ENCODE results near the gene KRTAP26-1. TPM values are rescaled to one million over a fixed set of nuclear protein-coding genes. Genes with fewer than 3 reads are reported as not detected.
A peak's percentile ranks its signal among the peaks of the same experiment; 100 is the strongest.

The KRTAP26-1 gene
- total and polyA plus RNA-seq, 2 experiments from 2014 or later, result not detected

DNA sequence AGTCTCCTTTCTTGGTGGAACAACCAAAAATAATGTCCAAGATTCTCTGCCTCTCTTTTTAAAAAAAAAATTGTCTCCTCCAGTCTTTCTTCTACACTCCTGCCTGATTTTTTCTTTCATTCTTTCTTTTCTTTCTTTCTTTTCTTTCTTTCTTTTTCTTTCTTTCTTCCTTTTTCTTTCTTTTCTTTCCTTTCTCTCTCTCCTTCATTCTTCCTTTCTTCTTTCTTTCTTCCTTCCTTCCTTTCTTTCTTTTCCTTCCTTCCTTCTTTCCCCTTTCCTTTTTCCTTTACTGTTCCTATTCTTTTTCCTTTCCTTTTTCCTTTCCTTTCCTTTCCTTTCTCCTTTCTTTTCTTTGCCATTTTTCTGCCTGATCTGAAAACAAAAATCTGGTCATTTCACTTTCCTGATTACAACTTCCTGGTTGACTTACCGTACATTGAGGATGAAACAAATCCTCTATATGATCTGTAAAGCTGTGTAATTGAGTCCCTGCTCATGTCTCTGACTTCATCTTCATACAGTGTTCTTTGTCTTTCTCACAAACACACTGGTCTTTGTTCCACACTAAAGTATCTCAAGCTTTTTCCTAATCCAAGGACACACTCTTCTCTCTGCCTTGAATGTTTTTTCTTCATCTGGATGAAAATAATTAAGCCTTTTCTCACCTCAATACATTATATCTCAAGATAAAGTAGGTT lies 34.3 kb upstream of the KRTAP26-1 start:
- H3K4me3 Mint-ChIP-seq, result no peak overlapping the region
- no peak for ATAC-seq
- DNase-seq (ENCODE audit: low spot score), result no peak
- Histone ChIP-seq H3K36me3 (ENCODE audit: insufficient read depth) (no peaks in the 10 kb centered on the region), H3K27ac (ENCODE audit: low read depth) (no peak overlapping the region), H3K4me2 (no peak overlapping the region), H3K27me3 (ENCODE audit: insufficient read depth) (no peaks in the 10 kb centered on the region), H4K20me1 (replicated peaks; ENCODE audit: insufficient read depth) (no peaks in the 10 kb centered on the region), H3K9me2 (ENCODE audit: insufficient read depth) (peaks cover 2% of the 10 kb centered on the region; the same call in 1 of the 2 replicates), H3K79me2 (replicated peaks; ENCODE audit: insufficient read depth) (no peaks in the 10 kb centered on the region), H3K4me1 (ENCODE audit: insufficient read depth) (peaks cover 9% of the 10 kb centered on the region), H2AFZ (peak overlapping the region; percentile 25; the same call in 1 of the 2 replicates), H3F3A (replicated peaks; ENCODE audit: low read depth) (no peaks in the 10 kb centered on the region), H3K4me3 (no peak overlapping the region)
- no peak for TF ChIP-seq POLR2AphosphoS5 (IDR thresholded peaks at IDR 0.05; ENCODE audit: low read depth)
- no peak for TF ChIP-seq CREB1 (CRISPR knock-in tag; IDR thresholded peaks at IDR 0.05; ENCODE audit: low read depth)
- no peak for TF ChIP-seq EZH2phosphoT487 (IDR thresholded peaks at IDR 0.05; ENCODE audit: unreplicated experiment)
- no peak for TF ChIP-seq JUNB (IDR thresholded peaks at IDR 0.05; ENCODE audit: unreplicated experiment)
- no peak for TF ChIP-seq ZNF114 (CRISPR knock-in tag; IDR thresholded peaks at IDR 0.05)
- no peak for TF ChIP-seq STAT1 (IDR thresholded peaks at IDR 0.05; ENCODE audit: unreplicated experiment)
- TF ChIP-seq EZH2 (IDR thresholded peaks at IDR 0.05; ENCODE audit: low read depth, unreplicated experiment), result no peak
- TF ChIP-seq, protein P1, sequence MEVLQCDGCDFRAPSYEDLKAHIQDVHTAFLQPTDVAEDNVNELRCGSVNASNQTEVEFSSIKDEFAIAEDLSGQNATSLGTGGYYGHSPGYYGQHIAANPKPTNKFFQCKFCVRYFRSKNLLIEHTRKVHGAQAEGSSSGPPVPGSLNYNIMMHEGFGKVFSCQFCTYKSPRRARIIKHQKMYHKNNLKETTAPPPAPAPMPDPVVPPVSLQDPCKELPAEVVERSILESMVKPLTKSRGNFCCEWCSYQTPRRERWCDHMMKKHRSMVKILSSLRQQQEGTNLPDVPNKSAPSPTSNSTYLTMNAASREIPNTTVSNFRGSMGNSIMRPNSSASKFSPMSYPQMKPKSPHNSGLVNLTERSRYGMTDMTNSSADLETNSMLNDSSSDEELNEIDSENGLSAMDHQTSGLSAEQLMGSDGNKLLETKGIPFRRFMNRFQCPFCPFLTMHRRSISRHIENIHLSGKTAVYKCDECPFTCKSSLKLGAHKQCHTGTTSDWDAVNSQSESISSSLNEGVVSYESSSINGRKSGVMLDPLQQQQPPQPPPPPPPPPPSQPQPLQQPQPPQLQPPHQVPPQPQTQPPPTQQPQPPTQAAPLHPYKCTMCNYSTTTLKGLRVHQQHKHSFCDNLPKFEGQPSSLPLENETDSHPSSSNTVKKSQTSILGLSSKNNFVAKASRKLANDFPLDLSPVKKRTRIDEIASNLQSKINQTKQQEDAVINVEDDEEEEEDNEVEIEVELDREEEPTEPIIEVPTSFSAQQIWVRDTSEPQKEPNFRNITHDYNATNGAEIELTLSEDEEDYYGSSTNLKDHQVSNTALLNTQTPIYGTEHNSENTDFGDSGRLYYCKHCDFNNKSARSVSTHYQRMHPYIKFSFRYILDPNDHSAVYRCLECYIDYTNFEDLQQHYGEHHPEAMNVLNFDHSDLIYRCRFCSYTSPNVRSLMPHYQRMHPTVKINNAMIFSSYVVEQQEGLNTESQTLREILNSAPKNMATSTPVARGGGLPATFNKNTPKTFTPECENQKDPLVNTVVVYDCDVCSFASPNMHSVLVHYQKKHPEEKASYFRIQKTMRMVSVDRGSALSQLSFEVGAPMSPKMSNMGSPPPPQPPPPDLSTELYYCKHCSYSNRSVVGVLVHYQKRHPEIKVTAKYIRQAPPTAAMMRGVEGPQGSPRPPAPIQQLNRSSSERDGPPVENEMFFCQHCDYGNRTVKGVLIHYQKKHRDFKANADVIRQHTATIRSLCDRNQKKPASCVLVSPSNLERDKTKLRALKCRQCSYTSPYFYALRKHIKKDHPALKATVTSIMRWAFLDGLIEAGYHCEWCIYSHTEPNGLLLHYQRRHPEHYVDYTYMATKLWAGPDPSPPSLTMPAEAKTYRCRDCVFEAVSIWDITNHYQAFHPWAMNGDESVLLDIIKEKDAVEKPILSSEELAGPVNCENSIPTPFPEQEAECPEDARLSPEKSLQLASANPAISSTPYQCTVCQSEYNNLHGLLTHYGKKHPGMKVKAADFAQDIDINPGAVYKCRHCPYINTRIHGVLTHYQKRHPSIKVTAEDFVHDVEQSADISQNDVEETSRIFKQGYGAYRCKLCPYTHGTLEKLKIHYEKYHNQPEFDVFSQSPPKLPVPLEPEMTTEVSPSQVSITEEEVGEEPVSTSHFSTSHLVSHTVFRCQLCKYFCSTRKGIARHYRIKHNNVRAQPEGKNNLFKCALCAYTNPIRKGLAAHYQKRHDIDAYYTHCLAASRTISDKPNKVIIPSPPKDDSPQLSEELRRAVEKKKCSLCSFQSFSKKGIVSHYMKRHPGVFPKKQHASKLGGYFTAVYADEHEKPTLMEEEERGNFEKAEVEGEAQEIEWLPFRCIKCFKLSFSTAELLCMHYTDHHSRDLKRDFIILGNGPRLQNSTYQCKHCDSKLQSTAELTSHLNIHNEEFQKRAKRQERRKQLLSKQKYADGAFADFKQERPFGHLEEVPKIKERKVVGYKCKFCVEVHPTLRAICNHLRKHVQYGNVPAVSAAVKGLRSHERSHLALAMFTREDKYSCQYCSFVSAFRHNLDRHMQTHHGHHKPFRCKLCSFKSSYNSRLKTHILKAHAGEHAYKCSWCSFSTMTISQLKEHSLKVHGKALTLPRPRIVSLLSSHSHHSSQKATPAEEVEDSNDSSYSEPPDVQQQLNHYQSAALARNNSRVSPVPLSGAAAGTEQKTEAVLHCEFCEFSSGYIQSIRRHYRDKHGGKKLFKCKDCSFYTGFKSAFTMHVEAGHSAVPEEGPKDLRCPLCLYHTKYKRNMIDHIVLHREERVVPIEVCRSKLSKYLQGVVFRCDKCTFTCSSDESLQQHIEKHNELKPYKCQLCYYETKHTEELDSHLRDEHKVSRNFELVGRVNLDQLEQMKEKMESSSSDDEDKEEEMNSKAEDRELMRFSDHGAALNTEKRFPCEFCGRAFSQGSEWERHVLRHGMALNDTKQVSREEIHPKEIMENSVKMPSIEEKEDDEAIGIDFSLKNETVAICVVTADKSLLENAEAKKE (CRISPR knock-in tag; IDR thresholded peaks at IDR 0.05), result no peak
- no peaks in the 10 kb centered on the region for H3K27me3 Mint-ChIP-seq (ENCODE audit: insufficient read depth, low read depth, poor library complexity)
- H3K36me3 Mint-ChIP-seq (ENCODE audit: low read depth), result no peaks in the 10 kb centered on the region
- no peaks in the 10 kb centered on the region for H3K9me3 Mint-ChIP-seq
- peaks cover 9% of the 10 kb centered on the region for H3K4me1 Mint-ChIP-seq
- H3K27ac Mint-ChIP-seq, result no peak overlapping the region
